A549 (cell line): ENCODE measurements around the gene UST. TPM values are rescaled to one million over a fixed set of nuclear protein-coding genes. Genes with fewer than 3 reads are reported as not detected.

Experiments used
- ATAC-seq, 2 experiments: fragments of 200-7000 bp in 1 of 2; fragments of >200 bp in 1 of 2; cut with Nextera tagmentation in 1 of 2; cut with Tn5 transposase in 1 of 2; 3 replicates each; pipeline versions ENCODE4 v1.8.0 to v1.9.1; 2018 to 2020; ENCODE audit warnings: mild to moderate bottlenecking in 1 of 2, moderate library complexity in 1 of 2
- CTCF ChIA-PET: fragments of 300-600 bp; sonication (Branson Sonifier 250); formaldehyde crosslinking; extraction: SDS; loops from one replicate; lab custom pipeline; 2021; ENCODE audit warnings: antibody characterized with exemption, inconsistent platforms; lab: Yijun Ruan, JAX
- POLR2A ChIA-PET: fragments of 350-600 bp; formaldehyde crosslinking; extraction: SDS; loops from one replicate; lab custom pipeline; 2021; ENCODE audit warnings: antibody characterized with exemption, inconsistent platforms; lab: Yijun Ruan, JAX
- DNase-seq, 2 experiments: peaks; one replicate each; pipeline versions ENCODE4 v3.0.0 to v3.0.0-alpha.2; 2011 to 2016; ENCODE audit warnings: low read depth in 1 of 2, low spot score in 1 of 2
- FAIRE-seq: peaks from 2 replicates; lab custom pipeline; 2011; peaks lifted over from hg19 to GRCh38; lab: Jason Lieb, UNC
- H3K27ac ChIP-seq, 2 experiments: fragments of >200 bp; sonication (Bioruptor Twin); formaldehyde crosslinking; 3 replicates each; pipeline ENCODE4 v1.5.1; 2016 to 2017
- H3K4me1 ChIP-seq: fragments of >200 bp; sonication (Bioruptor Twin); formaldehyde crosslinking; 3 replicates; pipeline ENCODE4 v1.6.1; 2016
- H3K4me2 ChIP-seq: fragments of >200 bp; sonication (Bioruptor Twin); formaldehyde crosslinking; 3 replicates; pipeline ENCODE4 v1.6.1; 2016
- H3K4me3 ChIP-seq: fragments of >200 bp; sonication (Bioruptor Twin); formaldehyde crosslinking; 3 replicates; pipeline ENCODE4 v1.5.1; 2016
- H3K9me3 ChIP-seq: fragments of >200 bp; sonication (Bioruptor Twin); formaldehyde crosslinking; 3 replicates; pipeline ENCODE4 v1.6.1; 2016
- CTCF ChIP-seq: fragments of >200 bp; sonication (Bioruptor Twin); formaldehyde crosslinking; IDR thresholded peaks from 3 replicates; pipeline ENCODE4 v1.5.1; 2016
- ELK1 ChIP-seq: fragments of 150-350 bp; IDR thresholded peaks from 2 replicates; pipeline ENCODE4 v1.6.1; 2014; ENCODE audit warnings: low read depth, mild to moderate bottlenecking, low read length
- EP300 ChIP-seq, 2 experiments: fragments of >200 bp; sonication (Bioruptor Twin); formaldehyde crosslinking; IDR thresholded peaks; 2 replicates in 1 of 2; 3 replicates in 1 of 2; pipeline ENCODE4 v1.6.1; 2016 to 2017
- ESRRA ChIP-seq: fragments of 150-350 bp; IDR thresholded peaks from 2 replicates; pipeline ENCODE4 v1.6.1; 2014; ENCODE audit warnings: mild to moderate bottlenecking, low read length, borderline replicate concordance
- GATA3 ChIP-seq: IDR thresholded peaks from 2 replicates; pipeline ENCODE4 v1.6.1; 2012; ENCODE audit warnings: borderline replicate concordance
- HDAC2 ChIP-seq: fragments of 200-600 bp; sonication (generic); IDR thresholded peaks from 2 replicates; pipeline ENCODE4 v1.6.1; 2016
- HES2 ChIP-seq: fragments of >200 bp; sonication (Bioruptor Twin); formaldehyde crosslinking; IDR thresholded peaks from 2 replicates; pipeline ENCODE4 v1.6.1; 2016
- HEYL ChIP-seq: fragments of 250-450 bp; sonication (Bioruptor Pico); IDR thresholded peaks from 2 replicates; pipeline ENCODE4 v1.8.0; 2021; ENCODE audit warnings: mild to moderate bottlenecking, moderate library complexity
- HMGXB4 ChIP-seq: fragments of 250-450 bp; sonication (Bioruptor Pico); IDR thresholded peaks from 2 replicates; pipeline ENCODE4 v1.5.0; 2021; ENCODE audit warnings: mild to moderate bottlenecking, moderate library complexity, borderline replicate concordance
- JUN ChIP-seq, 2 experiments: fragments of >200 bp; sonication (Bioruptor Twin); formaldehyde crosslinking; IDR thresholded peaks; 2 replicates in 1 of 2; 3 replicates in 1 of 2; pipeline ENCODE4 v1.6.1; 2016 to 2017
- MAFK ChIP-seq: fragments of 450-650 bp; IDR thresholded peaks from 2 replicates; pipeline ENCODE4 v1.6.1; 2014; ENCODE audit not compliant: partially characterized antibody
- MAX ChIP-seq: IDR thresholded peaks from 2 replicates; pipeline ENCODE4 v1.6.1; 2012
- NPAS2 ChIP-seq: fragments of 250-450 bp; sonication (Bioruptor Pico); IDR thresholded peaks from 2 replicates; pipeline ENCODE4 v1.8.0; 2022; ENCODE audit warnings: mild to moderate bottlenecking, moderate library complexity, borderline replicate concordance
- NR3C1 ChIP-seq: fragments of >200 bp; sonication (Bioruptor Twin); formaldehyde crosslinking; IDR thresholded peaks from 3 replicates; pipeline ENCODE4 v1.6.1; 2017
- TP53 ChIP-seq: fragments of 250-450 bp; sonication (Bioruptor Pico); IDR thresholded peaks from 2 replicates; pipeline ENCODE4 v1.5.0; 2021; ENCODE audit warnings: mild to moderate bottlenecking, moderate library complexity
- ZFP36 ChIP-seq: fragments of 450-650 bp; IDR thresholded peaks from 2 replicates; pipeline ENCODE4 v1.6.1; 2014; ENCODE audit warnings: borderline replicate concordance; ENCODE audit not compliant: partially characterized antibody
- ZNF302 ChIP-seq: fragments of 250-450 bp; sonication (Bioruptor Pico); IDR thresholded peaks from 2 replicates; pipeline ENCODE4 v1.9.0; 2021; ENCODE audit warnings: inconsistent platforms, mild to moderate bottlenecking, moderate library complexity
- WGBS: methylation state at CpG from one replicate; pipeline ENCODE4 v1.1.6; 2017; ENCODE audit errors: missing lambda C conversion rate; 5-methylcytosine and 5-hydroxymethylcytosine counted together
- polyA plus RNA-seq, 4 experiments: library from polyadenylated mRNA; depleted of rRNA in 3 of 4; stranded (reverse); fragments of >200 nt; fragmentation: RNase III in 1 of 4; extraction: RNeasy Plus Mini Kit Qiagen cat#74134 plus additional on column Dnase treatment in 1 of 4; gene quantifications; 2 replicates in 3 of 4; 3 replicates in 1 of 4; pipeline ENCODE4 v1.2.3, GENCODE V29; 2011 to 2017

UST gene
- polyA plus RNA-seq, 2 of the 4 experiments (the other 2 are of a cell fraction): 0.54 to 1.7 TPM

- TF ChIP-seq ESRRA (no peak), MAFK (no peak), ZNF302 (no peak), HEYL (CRISPR knock-in tag) (no peak)
These were observed 376.3 kb downstream of the UST start (continued) for GRCh38 chr6:149122850-149123821.

- DNase-seq: no peak
- TF ChIP-seq HES2 (no peak), HDAC2 (no peak), NPAS2 (CRISPR knock-in tag) (no peak), MAX (no peak), NR3C1 (no peak), TP53 (CRISPR knock-in tag) (no peak), JUN (IDR thresholded peaks at IDR 0.05) (no peak), ZFP36 (no peak), ELK1 (no peak), HMGXB4 (CRISPR knock-in tag) (no peak), HEYL (CRISPR knock-in tag) (no peak), GATA3 (no peak), MAFK (no peak), EP300 (IDR thresholded peaks at IDR 0.05) (no peak), CTCF (no peak)
- WGBS: 63% methylated on average over 1 of the region's 1 CpG
- Histone ChIP-seq H3K4me1 (0 out of 3 replicates have a peak, but pooled peaks cover 5% of the 10 kb centered on the region), H3K4me3 (no peak overlapping the region), H3K27ac (no peak overlapping the region), H3K4me2 (no peak overlapping the region), H3K9me3 (0 out of 3 replicates have a peak, but pooled peaks cover 4% of the 10 kb centered on the region)
- no peak for ATAC-seq
- CTCF ChIA-PET: no interaction called here
- POLR2A ChIA-PET: no interaction called here
- FAIRE-seq: no peak
These were observed 378.5 kb downstream of the UST start for GRCh38 chr6:149125309-149125708.
